Gastrocnemius medialis (tissue), 4 donors: ENCODE results near the gene ADIG. TPM values are rescaled to one million over a fixed set of nuclear protein-coding genes. Genes with fewer than 3 reads are reported as not detected.

Source experiments
- ATAC-seq, 2 donors: fragments of 150-250 bp; one replicate each; pipeline ENCODE4 v1.9.1; 2016
- DNase-seq, 2 donors: peaks; one replicate each; pipeline ENCODE4 v3.0.0-alpha.2; 2019
- H3K27ac ChIP-seq, 4 donors: fragments of 200-600 bp; sonication (generic); 1 replicate in 1 of 4; 2 replicates in 3 of 4; pipeline ENCODE4 v1.5.1; 2016 to 2018; ENCODE audit warnings: mild to moderate bottlenecking in 2 of 4, moderate library complexity in 1 of 4
- H3K27me3 ChIP-seq, 3 donors: fragments of 200-600 bp; sonication (generic) in 2 of 3; 1 replicate in 1 of 3; 2 replicates in 2 of 3; pipeline versions ENCODE4 v1.5.1 to v1.6.0; 2016 to 2019; ENCODE audit warnings: mild to moderate bottlenecking in 1 of 3, moderate library complexity in 1 of 3
- H3K36me3 ChIP-seq, 2 donors: fragments of 200-600 bp; sonication (generic) in 1 of 2; one replicate each; pipeline ENCODE4 v1.5.1; 2017 to 2018
- H3K4me1 ChIP-seq, 2 donors: fragments of 200-600 bp; sonication (generic) in 1 of 2; one replicate each; pipeline ENCODE4 v1.5.1; 2016 to 2017; ENCODE audit warnings: mild to moderate bottlenecking in 2 of 2
- H3K4me3 ChIP-seq, 4 donors: fragments of 200-600 bp; sonication (generic) in 3 of 4; 1 replicate in 1 of 4; 2 replicates in 3 of 4; pipeline ENCODE4 v1.5.1; 2016 to 2019; ENCODE audit warnings: mild to moderate bottlenecking in 2 of 4
- H3K9me3 ChIP-seq, 3 donors: fragments of 200-600 bp; sonication (generic) in 2 of 3; 1 replicate in 1 of 3; 2 replicates in 2 of 3; pipeline ENCODE4 v1.5.1; 2016 to 2019
- POLR2A ChIP-seq, 2 donors: fragments of 450-650 bp; IDR thresholded peaks; one replicate each; pipeline ENCODE4 v1.6.1; 2017; ENCODE audit warnings: antibody characterized with exemption in 2 of 2, mild to moderate bottlenecking in 2 of 2, moderate library complexity in 2 of 2
- in situ Hi-C, 4 donors: fragments of 200-750 bp; cut with MboI; loops; one replicate each; pipeline versions ENCODE4 v1.15.0 to v1.8.0; 2017; ENCODE audit warnings: low sequenced_read_pairs in 4 of 4
- intact Hi-C: fragments of 100-400 bp; cut with DNase I; formaldehyde crosslinking; loops from one replicate; pipeline ENCODE4 v1.15.1; 2023; ENCODE audit warnings: low total_unique reads
- total RNA-seq, 4 donors: library from RNA; depleted of rRNA; stranded (reverse); fragments of >200 nt; gene quantifications; one replicate each; pipeline versions ENCODE4 v1.1.0 to v1.2.3, GENCODE V29; 2016
- TF ChIP-seq, protein P1 (sequence below), 5 experiments: fragments of 450-650 bp in 3 of 5; fragments of 200-600 bp in 2 of 5; sonication (generic) in 2 of 5; IDR thresholded peaks in 4 of 5; conservative IDR thresholded peaks in 1 of 5; 1 replicate in 4 of 5; 2 replicates in 1 of 5; pipeline ENCODE4 v1.5.1; 2016 to 2019; ENCODE audit warnings: antibody characterized with exemption in 5 of 5, mild to moderate bottlenecking in 3 of 5, moderate library complexity in 3 of 5

ADIG gene
- total RNA-seq, 4 donors from 2014 or later = not detected

- ATAC-seq = no peak
- no peak overlapping the region for H3K27ac ChIP-seq
- peaks cover 0 to 94% of the 10 kb centered on the region in 2 donors for H3K36me3 ChIP-seq
- no peak overlapping the region for H3K4me3 ChIP-seq
- TF ChIP-seq POLR2A (IDR thresholded peaks at IDR 0.05) = no peak
- TF ChIP-seq, protein P1, sequence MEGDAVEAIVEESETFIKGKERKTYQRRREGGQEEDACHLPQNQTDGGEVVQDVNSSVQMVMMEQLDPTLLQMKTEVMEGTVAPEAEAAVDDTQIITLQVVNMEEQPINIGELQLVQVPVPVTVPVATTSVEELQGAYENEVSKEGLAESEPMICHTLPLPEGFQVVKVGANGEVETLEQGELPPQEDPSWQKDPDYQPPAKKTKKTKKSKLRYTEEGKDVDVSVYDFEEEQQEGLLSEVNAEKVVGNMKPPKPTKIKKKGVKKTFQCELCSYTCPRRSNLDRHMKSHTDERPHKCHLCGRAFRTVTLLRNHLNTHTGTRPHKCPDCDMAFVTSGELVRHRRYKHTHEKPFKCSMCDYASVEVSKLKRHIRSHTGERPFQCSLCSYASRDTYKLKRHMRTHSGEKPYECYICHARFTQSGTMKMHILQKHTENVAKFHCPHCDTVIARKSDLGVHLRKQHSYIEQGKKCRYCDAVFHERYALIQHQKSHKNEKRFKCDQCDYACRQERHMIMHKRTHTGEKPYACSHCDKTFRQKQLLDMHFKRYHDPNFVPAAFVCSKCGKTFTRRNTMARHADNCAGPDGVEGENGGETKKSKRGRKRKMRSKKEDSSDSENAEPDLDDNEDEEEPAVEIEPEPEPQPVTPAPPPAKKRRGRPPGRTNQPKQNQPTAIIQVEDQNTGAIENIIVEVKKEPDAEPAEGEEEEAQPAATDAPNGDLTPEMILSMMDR (IDR thresholded peaks at IDR 0.05 in 4 of 5, conservative IDR thresholded peaks at IDR 0.05 in 1 of 5) = no peak
- H3K9me3 ChIP-seq = no peaks in the 10 kb centered on the region
- H3K4me1 ChIP-seq = no peaks in the 10 kb centered on the region
- no peaks in the 10 kb centered on the region for H3K27me3 ChIP-seq
- intact Hi-C loops (no loop called here), in situ Hi-C loops (no loop called here)
- DNase-seq = no peak
These were observed 37.7 kb upstream of the ADIG start for GRCh38 chr20:38543014-38543906.

DNA sequence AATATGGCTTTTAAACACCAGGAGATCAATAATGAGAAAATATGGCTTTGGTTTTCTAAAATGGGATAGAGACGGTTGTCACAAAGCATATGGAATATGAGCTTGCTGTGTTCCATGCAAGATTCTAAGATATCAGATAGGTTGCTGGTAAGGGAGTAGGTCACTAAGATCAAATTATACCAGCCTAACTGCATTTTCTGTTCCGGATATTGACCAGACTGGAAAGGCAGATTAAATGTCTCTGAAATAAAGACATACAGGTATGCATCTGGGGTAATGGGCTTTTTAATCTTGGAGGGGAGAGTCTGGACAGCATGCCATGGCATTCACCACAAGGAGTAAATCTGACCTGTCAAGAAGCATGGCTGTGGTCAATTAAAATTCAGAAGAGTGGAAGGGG is 35.2 kb upstream of the ADIG start:
- Histone ChIP-seq H3K9me3 (no peaks in the 10 kb centered on the region), H3K27ac (no peak overlapping the region), H3K4me3 (no peak overlapping the region), H3K36me3 (peaks cover 0 to 93% of the 10 kb centered on the region in 2 donors), H3K27me3 (no peaks in the 10 kb centered on the region), H3K4me1 (no peaks in the 10 kb centered on the region)
- intact Hi-C loops = no loop called here
- TF ChIP-seq, protein P1 (IDR thresholded peaks at IDR 0.05 in 4 of 5, conservative IDR thresholded peaks at IDR 0.05 in 1 of 5) = no peak
- TF ChIP-seq POLR2A (IDR thresholded peaks at IDR 0.05) = no peak
- DNase-seq = no peak
- ATAC-seq = no peak
- in situ Hi-C loops = no loop called here

- Histone ChIP-seq H3K36me3 (peaks cover 0 to 90% of the 10 kb centered on the region in 2 donors), H3K4me1 (no peaks in the 10 kb centered on the region), H3K4me3 (no peak overlapping the region), H3K27ac (no peak overlapping the region), H3K9me3 (no peaks in the 10 kb centered on the region), H3K27me3 (no peaks in the 10 kb centered on the region)
- ATAC-seq (no peak), DNase-seq (no peak)
- TF ChIP-seq, protein P1 (IDR thresholded peaks at IDR 0.05 in 4 of 5, conservative IDR thresholded peaks at IDR 0.05 in 1 of 5) = no peak
- TF ChIP-seq POLR2A (IDR thresholded peaks at IDR 0.05) = no peak
- intact Hi-C loops (no loop called here), in situ Hi-C loops (no loop called here)
These were observed 33.5 kb upstream of the ADIG start for GRCh38 chr20:38547288-38548085.

- ATAC-seq (no peak), DNase-seq (no peak)
- intact Hi-C loops = no loop called here
- in situ Hi-C loops = no loop called here
- Histone ChIP-seq H3K9me3 (no peaks in the 10 kb centered on the region), H3K4me3 (no peak overlapping the region), H3K27me3 (no peaks in the 10 kb centered on the region), H3K27ac (no peak overlapping the region), H3K4me1 (no peaks in the 10 kb centered on the region), H3K36me3 (peaks cover 0 to 92% of the 10 kb centered on the region in 2 donors)
- TF ChIP-seq, protein P1 (IDR thresholded peaks at IDR 0.05 in 4 of 5, conservative IDR thresholded peaks at IDR 0.05 in 1 of 5) = no peak
- TF ChIP-seq POLR2A (IDR thresholded peaks at IDR 0.05) = no peak
These were observed 32.5 kb upstream of the ADIG start for GRCh38 chr20:38548356-38549083.
